Breast epithelium (tissue), 4 donors: ENCODE measurements around the gene UGT1A1. TPM values are rescaled to one million over a fixed set of nuclear protein-coding genes. Genes with fewer than 3 reads are reported as not detected.

ENCODE experiments used
- DNase-seq, 2 donors: peaks; one replicate each; pipeline ENCODE4 v3.0.0-alpha.2; 2019; ENCODE audit warnings: low spot score in 2 of 2
- H3K27ac ChIP-seq, 2 donors: fragments of 200-600 bp; sonication (generic) in 1 of 2; one replicate each; pipeline ENCODE4 v1.5.1; 2016 to 2019; ENCODE audit warnings: mild to moderate bottlenecking in 1 of 2
- H3K27me3 ChIP-seq, 2 donors: fragments of 200-600 bp; sonication (generic) in 1 of 2; one replicate each; pipeline versions ENCODE4 v1.5.1 to v1.6.0; 2017 to 2019; ENCODE audit warnings: control low read depth in 1 of 2, mild to moderate bottlenecking in 1 of 2
- H3K36me3 ChIP-seq: fragments of 200-600 bp; one replicate; pipeline ENCODE4 v1.5.1; 2019
- H3K4me1 ChIP-seq, 2 donors: fragments of 200-600 bp; sonication (generic); one replicate each; pipeline ENCODE4 v1.5.1; 2016 to 2019; ENCODE audit warnings: control low read depth in 1 of 2
- H3K4me3 ChIP-seq, 3 donors: fragments of 200-600 bp; sonication (generic); 1 replicate in 2 of 3; 2 replicates in 1 of 3; pipeline ENCODE4 v1.5.1; 2016 to 2019; ENCODE audit warnings: mild to moderate bottlenecking in 3 of 3, moderate library complexity in 2 of 3
- H3K9me3 ChIP-seq, 2 donors: fragments of 200-600 bp; sonication (generic) in 1 of 2; one replicate each; pipeline ENCODE4 v1.5.1; 2016 to 2019; ENCODE audit warnings: control low read depth in 1 of 2
- POLR2A ChIP-seq: fragments of 450-650 bp; IDR thresholded peaks from one replicate; pipeline ENCODE4 v1.6.1; 2016; ENCODE audit warnings: antibody characterized with exemption, mild to moderate bottlenecking, moderate library complexity
- POLR2AphosphoS5 ChIP-seq, 3 donors: sonication (generic); formaldehyde crosslinking; IDR thresholded peaks; one replicate each; pipeline ENCODE4 v1.6.1; 2017; ENCODE audit warnings: antibody characterized with exemption in 3 of 3
- intact Hi-C: fragments of 100-400 bp; cut with DNase I; formaldehyde crosslinking; loops from one replicate; pipeline ENCODE4 v1.15.1; 2023; ENCODE audit warnings: low total_unique reads
- total RNA-seq, 3 donors: library from RNA; depleted of rRNA; stranded (reverse); fragments of >200 nt; gene quantifications; one replicate each; pipeline ENCODE4 v1.1.0, GENCODE V29; 2016
- TF ChIP-seq, protein P1 (sequence below), 3 donors: fragments of 450-650 bp; IDR thresholded peaks; one replicate each; pipeline ENCODE4 v1.5.1; 2016 to 2017; ENCODE audit warnings: antibody characterized with exemption in 3 of 3, mild to moderate bottlenecking in 3 of 3, moderate library complexity in 3 of 3

Gene UGT1A1
- total RNA-seq, 3 donors from 2014 or later: not detected

GRCh38 chr2:233764264-233764663 is 4.2 kb downstream of the UGT1A1 start:
- no peak for TF ChIP-seq POLR2A
- TF ChIP-seq, protein P1, sequence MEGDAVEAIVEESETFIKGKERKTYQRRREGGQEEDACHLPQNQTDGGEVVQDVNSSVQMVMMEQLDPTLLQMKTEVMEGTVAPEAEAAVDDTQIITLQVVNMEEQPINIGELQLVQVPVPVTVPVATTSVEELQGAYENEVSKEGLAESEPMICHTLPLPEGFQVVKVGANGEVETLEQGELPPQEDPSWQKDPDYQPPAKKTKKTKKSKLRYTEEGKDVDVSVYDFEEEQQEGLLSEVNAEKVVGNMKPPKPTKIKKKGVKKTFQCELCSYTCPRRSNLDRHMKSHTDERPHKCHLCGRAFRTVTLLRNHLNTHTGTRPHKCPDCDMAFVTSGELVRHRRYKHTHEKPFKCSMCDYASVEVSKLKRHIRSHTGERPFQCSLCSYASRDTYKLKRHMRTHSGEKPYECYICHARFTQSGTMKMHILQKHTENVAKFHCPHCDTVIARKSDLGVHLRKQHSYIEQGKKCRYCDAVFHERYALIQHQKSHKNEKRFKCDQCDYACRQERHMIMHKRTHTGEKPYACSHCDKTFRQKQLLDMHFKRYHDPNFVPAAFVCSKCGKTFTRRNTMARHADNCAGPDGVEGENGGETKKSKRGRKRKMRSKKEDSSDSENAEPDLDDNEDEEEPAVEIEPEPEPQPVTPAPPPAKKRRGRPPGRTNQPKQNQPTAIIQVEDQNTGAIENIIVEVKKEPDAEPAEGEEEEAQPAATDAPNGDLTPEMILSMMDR (IDR thresholded peaks at IDR 0.05): no peak
- TF ChIP-seq POLR2AphosphoS5 (IDR thresholded peaks at IDR 0.05): no peak
- H3K4me1 ChIP-seq: no peaks in the 10 kb centered on the region
- H3K9me3 ChIP-seq: no peaks in the 10 kb centered on the region
- no peak for DNase-seq
- no peaks in the 10 kb centered on the region for H3K27me3 ChIP-seq
- H3K27ac ChIP-seq: no peak overlapping the region
- H3K4me3 ChIP-seq: no peak overlapping the region
- H3K36me3 ChIP-seq: no peaks in the 10 kb centered on the region
- intact Hi-C loops: no loop called here

DNA sequence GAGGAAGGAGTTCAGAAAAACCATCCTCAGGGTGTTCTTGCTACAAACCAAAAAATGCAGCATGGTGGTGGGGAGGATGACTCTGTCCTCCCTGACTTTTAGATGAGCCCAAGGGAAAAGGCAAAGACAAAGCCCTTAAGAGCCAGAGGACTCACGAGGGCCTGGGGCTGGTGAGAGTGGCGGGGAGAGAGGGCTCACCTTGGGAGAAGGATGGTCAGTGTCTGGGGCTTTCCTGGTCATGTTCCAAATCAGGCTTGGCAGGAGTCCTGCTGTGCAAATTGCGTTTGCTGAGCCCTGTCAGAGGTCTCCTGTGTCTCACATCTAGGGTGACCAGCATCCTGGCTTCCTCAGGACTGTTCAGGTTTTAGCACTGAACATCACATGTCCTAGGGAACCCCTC is 4.7 kb downstream of the UGT1A1 start:
- DNase-seq: no peak
- Histone ChIP-seq H3K9me3 (no peaks in the 10 kb centered on the region), H3K4me1 (no peaks in the 10 kb centered on the region), H3K27me3 (no peaks in the 10 kb centered on the region), H3K27ac (no peak overlapping the region), H3K4me3 (no peak overlapping the region), H3K36me3 (no peaks in the 10 kb centered on the region)
- TF ChIP-seq POLR2AphosphoS5 (IDR thresholded peaks at IDR 0.05) (no peak), POLR2A (no peak)
- TF ChIP-seq, protein P1 (IDR thresholded peaks at IDR 0.05): no peak
- intact Hi-C loops: no loop called here

DNA sequence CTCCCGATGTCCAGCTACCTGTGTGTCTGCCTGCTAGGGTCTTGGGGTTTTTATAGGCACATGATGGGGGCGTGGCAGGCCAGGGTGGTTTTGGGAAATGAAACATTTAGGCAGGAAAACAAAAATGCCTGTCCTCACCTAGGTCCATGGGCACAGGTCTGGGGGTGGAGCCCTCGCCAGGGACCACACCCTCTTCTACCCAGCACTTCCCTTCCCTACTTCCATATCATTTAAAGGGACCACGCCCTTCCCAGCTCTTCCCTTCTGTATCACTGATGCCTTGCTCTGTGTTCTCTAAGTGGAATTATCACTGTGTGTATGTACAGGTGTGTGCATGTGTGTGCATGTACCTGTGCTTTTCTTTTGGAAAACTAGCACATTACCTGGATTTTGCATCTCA is 6.3 kb downstream of the UGT1A1 start:
- H3K36me3 ChIP-seq: no peaks in the 10 kb centered on the region
- TF ChIP-seq POLR2AphosphoS5 (IDR thresholded peaks at IDR 0.05) (no peak), POLR2A (no peak)
- TF ChIP-seq, protein P1 (IDR thresholded peaks at IDR 0.05): no peak
- H3K4me1 ChIP-seq: no peaks in the 10 kb centered on the region
- intact Hi-C loops: no loop called here
- no peak overlapping the region for H3K4me3 ChIP-seq
- DNase-seq: no peak
- H3K27me3 ChIP-seq: no peaks in the 10 kb centered on the region
- H3K27ac ChIP-seq: no peak overlapping the region
- no peaks in the 10 kb centered on the region for H3K9me3 ChIP-seq

DNA sequence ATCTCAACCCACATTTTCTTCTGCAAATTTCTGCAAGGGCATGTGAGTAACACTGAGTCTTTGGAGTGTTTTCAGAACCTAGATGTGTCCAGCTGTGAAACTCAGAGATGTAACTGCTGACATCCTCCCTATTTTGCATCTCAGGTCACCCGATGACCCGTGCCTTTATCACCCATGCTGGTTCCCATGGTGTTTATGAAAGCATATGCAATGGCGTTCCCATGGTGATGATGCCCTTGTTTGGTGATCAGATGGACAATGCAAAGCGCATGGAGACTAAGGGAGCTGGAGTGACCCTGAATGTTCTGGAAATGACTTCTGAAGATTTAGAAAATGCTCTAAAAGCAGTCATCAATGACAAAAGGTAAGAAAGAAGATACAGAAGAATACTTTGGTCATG is 8.0 kb downstream of the UGT1A1 start:
- H3K36me3 ChIP-seq: no peaks in the 10 kb centered on the region
- intact Hi-C loops: no loop called here
- no peak overlapping the region for H3K4me3 ChIP-seq
- no peak for DNase-seq
- no peaks in the 10 kb centered on the region for H3K27me3 ChIP-seq
- H3K27ac ChIP-seq: no peak overlapping the region
- no peaks in the 10 kb centered on the region for H3K9me3 ChIP-seq
- TF ChIP-seq POLR2A (no peak), POLR2AphosphoS5 (IDR thresholded peaks at IDR 0.05) (no peak)
- TF ChIP-seq, protein P1 (IDR thresholded peaks at IDR 0.05): no peak
- H3K4me1 ChIP-seq: no peaks in the 10 kb centered on the region

- H3K27me3 ChIP-seq: no peaks in the 10 kb centered on the region
- no peaks in the 10 kb centered on the region for H3K9me3 ChIP-seq
- DNase-seq: no peak
- intact Hi-C loops: no loop called here
- no peaks in the 10 kb centered on the region for H3K36me3 ChIP-seq
- no peaks in the 10 kb centered on the region for H3K4me1 ChIP-seq
- no peak overlapping the region for H3K4me3 ChIP-seq
- no peak for TF ChIP-seq POLR2AphosphoS5 (IDR thresholded peaks at IDR 0.05)
- TF ChIP-seq, protein P1 (IDR thresholded peaks at IDR 0.05): no peak
- TF ChIP-seq POLR2A: no peak
- no peak overlapping the region for H3K27ac ChIP-seq
Observed at GRCh38 chr2:233769260-233769659, 9.2 kb downstream of the UGT1A1 start.
